Right atrium auricular region (tissue), 2 donors: ENCODE results near the gene CARS1. TPM values are rescaled to one million over a fixed set of nuclear protein-coding genes. Genes with fewer than 3 reads are reported as not detected.
A peak's percentile ranks its signal among the peaks of the same experiment; 100 is the strongest.

Experiments used
- DNase-seq: peaks from one replicate; pipeline ENCODE4 v3.0.0-alpha.2; 2019; ENCODE audit warnings: low spot score
- H3K27ac ChIP-seq, 2 donors: fragments of 200-600 bp; sonication (generic); 1 replicate in 1 of 2; 2 replicates in 1 of 2; pipeline ENCODE4 v1.5.1; 2016 to 2019
- H3K27me3 ChIP-seq, 2 donors: fragments of 200-600 bp; sonication (generic); one replicate each; pipeline versions ENCODE4 v1.5.1 to v1.6.0; 2017 to 2019
- H3K36me3 ChIP-seq: fragments of 200-600 bp; sonication (generic); one replicate; pipeline ENCODE4 v1.5.1; 2016
- H3K4me1 ChIP-seq, 2 donors: fragments of 200-600 bp; sonication (generic); one replicate each; pipeline versions ENCODE4 v1.5.1 to v1.6.0; 2017 to 2019
- H3K4me3 ChIP-seq, 2 donors: fragments of 200-600 bp; sonication (generic); 1 replicate in 1 of 2; 2 replicates in 1 of 2; pipeline ENCODE4 v1.5.1; 2017 to 2019; ENCODE audit warnings: mild to moderate bottlenecking in 1 of 2, moderate library complexity in 1 of 2
- H3K9me3 ChIP-seq, 2 donors: fragments of 200-600 bp; sonication (generic); one replicate each; pipeline ENCODE4 v1.5.1; 2019
- total RNA-seq, 2 donors: library from RNA; depleted of rRNA; stranded (reverse); fragments of >200 nt; gene quantifications; one replicate each; pipeline ENCODE4 v1.1.0, GENCODE V29; 2016
- TF ChIP-seq, protein P1 (sequence below), 2 donors: fragments of 200-600 bp; sonication (generic); IDR thresholded peaks; one replicate each; pipeline ENCODE4 v1.5.1; 2019; ENCODE audit warnings: antibody characterized with exemption in 2 of 2

Gene CARS1
- total RNA-seq, 2 donors from 2014 or later, result 12.2 to 15.3 TPM

DNA sequence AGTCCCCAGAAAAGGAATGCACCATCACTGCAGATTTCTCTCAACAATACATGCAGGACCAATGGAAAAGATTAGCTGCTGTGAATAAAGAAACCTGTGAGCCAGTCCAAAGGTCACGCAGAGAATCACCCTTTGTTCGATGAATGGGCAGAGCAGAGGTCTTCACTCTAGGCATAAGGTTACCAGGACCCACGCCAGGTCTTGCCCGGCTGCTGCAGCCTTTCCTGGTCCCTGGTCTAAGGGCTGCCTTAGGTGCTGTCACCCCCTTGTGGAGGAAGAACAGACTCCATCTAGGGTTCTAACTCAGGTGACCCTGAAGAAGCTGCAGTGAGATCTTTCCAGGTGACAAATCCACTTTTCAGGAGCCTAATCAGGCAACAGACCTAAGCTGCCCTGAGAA is 36.1 kb downstream of the CARS1 start:
- TF ChIP-seq, protein P1, sequence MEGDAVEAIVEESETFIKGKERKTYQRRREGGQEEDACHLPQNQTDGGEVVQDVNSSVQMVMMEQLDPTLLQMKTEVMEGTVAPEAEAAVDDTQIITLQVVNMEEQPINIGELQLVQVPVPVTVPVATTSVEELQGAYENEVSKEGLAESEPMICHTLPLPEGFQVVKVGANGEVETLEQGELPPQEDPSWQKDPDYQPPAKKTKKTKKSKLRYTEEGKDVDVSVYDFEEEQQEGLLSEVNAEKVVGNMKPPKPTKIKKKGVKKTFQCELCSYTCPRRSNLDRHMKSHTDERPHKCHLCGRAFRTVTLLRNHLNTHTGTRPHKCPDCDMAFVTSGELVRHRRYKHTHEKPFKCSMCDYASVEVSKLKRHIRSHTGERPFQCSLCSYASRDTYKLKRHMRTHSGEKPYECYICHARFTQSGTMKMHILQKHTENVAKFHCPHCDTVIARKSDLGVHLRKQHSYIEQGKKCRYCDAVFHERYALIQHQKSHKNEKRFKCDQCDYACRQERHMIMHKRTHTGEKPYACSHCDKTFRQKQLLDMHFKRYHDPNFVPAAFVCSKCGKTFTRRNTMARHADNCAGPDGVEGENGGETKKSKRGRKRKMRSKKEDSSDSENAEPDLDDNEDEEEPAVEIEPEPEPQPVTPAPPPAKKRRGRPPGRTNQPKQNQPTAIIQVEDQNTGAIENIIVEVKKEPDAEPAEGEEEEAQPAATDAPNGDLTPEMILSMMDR (IDR thresholded peaks at IDR 0.05), result peak; percentile 14 to 60
- no peak overlapping the region for H3K4me3 ChIP-seq
- no peak overlapping the region for H3K27ac ChIP-seq
- no peaks in the 10 kb centered on the region for H3K9me3 ChIP-seq
- no peak for DNase-seq
- H3K36me3 ChIP-seq, result peaks cover 54% of the 10 kb centered on the region
- H3K4me1 ChIP-seq, result peaks cover 0 to 11% of the 10 kb centered on the region in 2 donors
- no peaks in the 10 kb centered on the region for H3K27me3 ChIP-seq

DNA sequence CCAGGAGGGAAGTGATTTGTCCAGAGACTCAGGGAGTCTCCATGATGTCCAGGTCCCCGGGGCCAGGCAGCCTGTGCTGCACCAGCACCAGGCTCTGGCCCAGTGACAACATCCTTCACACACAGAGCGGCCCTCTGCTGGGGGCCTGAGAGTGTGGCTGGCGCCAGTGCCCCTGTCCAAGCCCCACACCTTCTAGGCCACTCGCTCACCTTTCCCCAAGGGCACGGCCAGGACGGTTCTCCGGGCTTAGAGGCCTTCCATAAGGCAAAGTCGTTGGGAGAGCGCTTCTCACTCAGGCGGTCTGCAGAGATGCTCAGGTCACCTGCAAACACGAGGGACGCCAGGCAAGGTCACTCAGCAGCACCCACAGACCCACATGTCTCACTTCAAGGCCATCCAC is 37.2 kb downstream of the CARS1 start:
- Histone ChIP-seq H3K4me3 (no peak overlapping the region), H3K27me3 (no peaks in the 10 kb centered on the region), H3K36me3 (peaks cover 55% of the 10 kb centered on the region), H3K4me1 (peaks cover 0 to 11% of the 10 kb centered on the region in 2 donors), H3K9me3 (no peaks in the 10 kb centered on the region), H3K27ac (no peak overlapping the region)
- TF ChIP-seq, protein P1 (IDR thresholded peaks at IDR 0.05), result no peak
- DNase-seq, result no peak

DNA sequence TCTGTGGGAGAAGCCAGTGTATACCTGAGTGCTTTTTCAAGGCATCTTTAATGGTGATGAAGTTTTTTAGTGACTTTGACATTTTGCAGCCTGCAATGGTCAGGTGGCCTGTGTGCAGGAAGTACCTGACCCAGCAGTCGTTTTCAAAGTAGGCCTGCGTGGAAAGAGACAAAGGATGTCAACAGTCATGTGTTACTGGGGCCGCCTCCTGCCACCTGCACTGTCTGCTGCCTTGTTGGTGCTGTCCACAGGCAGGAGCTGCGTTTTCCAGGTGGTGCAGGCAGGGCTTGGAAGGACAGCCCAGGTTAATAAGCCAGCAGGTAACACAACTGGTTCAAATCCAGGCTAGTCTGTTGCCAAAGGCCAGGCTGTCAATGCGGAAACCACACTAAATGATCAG is 38.6 kb downstream of the CARS1 start:
- TF ChIP-seq, protein P1 (IDR thresholded peaks at IDR 0.05), result no peak
- H3K9me3 ChIP-seq, result no peaks in the 10 kb centered on the region
- H3K36me3 ChIP-seq, result peaks cover 64% of the 10 kb centered on the region
- no peak overlapping the region for H3K27ac ChIP-seq
- DNase-seq, result no peak
- peaks cover 0 to 11% of the 10 kb centered on the region in 2 donors for H3K4me1 ChIP-seq
- H3K27me3 ChIP-seq, result no peaks in the 10 kb centered on the region
- H3K4me3 ChIP-seq, result no peak overlapping the region

DNA sequence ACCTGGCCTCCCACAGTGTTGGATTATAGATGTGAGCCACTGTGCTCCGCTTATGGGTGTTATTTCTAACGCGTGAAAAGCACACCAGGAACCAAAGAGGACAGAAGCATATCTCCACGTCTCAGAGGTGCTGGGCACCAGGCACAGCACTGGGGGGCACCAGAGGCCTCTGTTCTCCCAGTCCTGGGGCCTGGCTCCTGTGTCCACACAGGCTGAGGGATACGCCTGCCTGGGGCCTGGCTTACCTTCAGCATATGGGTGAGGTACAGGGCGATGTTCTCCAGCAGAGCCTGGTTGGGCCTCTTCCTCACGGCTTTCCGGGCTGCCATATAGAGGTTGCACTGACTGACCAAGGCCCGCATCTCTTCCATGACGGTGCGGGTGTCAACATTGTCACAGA is 40.4 kb downstream of the CARS1 start:
- H3K4me1 ChIP-seq, result peaks cover 0 to 5% of the 10 kb centered on the region in 2 donors
- H3K27ac ChIP-seq, result no peak overlapping the region
- H3K9me3 ChIP-seq, result no peaks in the 10 kb centered on the region
- H3K36me3 ChIP-seq, result peaks cover 76% of the 10 kb centered on the region
- TF ChIP-seq, protein P1 (IDR thresholded peaks at IDR 0.05), result no peak
- H3K4me3 ChIP-seq, result no peak overlapping the region
- DNase-seq, result no peak
- no peaks in the 10 kb centered on the region for H3K27me3 ChIP-seq

DNA sequence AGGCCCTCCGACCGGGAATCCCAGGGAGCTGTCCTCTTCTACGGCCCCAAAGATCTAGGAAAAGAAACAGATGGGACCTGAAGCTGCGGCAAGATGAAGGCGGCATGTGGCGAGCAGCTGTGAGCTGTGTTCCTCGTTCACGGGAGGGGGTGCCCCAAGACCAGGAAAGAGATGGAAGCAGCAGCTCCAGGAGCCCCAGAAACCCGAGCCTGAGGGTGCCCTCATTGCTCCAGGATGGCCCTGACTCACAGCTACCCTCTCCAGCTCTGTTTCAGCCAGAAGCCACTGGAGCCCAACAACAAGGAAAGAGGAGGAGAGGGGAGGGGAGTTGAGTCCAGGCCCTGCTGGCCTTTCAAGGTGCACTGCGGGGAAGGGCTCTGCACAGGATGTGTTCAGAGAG is 41.4 kb downstream of the CARS1 start:
- Histone ChIP-seq H3K9me3 (no peaks in the 10 kb centered on the region), H3K27me3 (no peaks in the 10 kb centered on the region), H3K4me3 (no peak overlapping the region), H3K4me1 (peaks cover 0 to 1% of the 10 kb centered on the region in 2 donors), H3K36me3 (peaks cover 83% of the 10 kb centered on the region), H3K27ac (no peak overlapping the region)
- TF ChIP-seq, protein P1 (IDR thresholded peaks at IDR 0.05), result no peak
- no peak for DNase-seq

DNA sequence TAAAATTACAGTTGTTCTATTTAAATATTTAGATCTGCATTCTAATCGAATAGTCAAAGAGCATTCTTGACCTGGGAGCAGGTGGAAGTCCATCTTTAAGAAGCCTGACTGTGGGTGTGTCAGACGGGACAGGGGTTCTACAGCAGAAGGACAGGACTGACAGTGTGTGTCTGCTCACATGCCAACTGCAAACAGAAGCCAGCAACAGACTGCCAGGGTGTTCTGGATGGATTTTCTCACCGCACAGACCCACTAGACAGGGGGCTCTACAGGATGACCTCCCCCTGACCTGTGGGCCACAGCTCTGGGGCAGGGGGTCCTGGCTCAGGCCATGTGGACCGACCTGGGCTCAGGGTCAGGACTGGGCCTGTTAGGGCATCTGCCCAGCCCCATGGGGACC is 42.3 kb downstream of the CARS1 start:
- Histone ChIP-seq H3K4me1 (no peaks in the 10 kb centered on the region), H3K27ac (no peak overlapping the region), H3K27me3 (no peaks in the 10 kb centered on the region), H3K4me3 (no peak overlapping the region), H3K36me3 (peaks cover 90% of the 10 kb centered on the region), H3K9me3 (no peaks in the 10 kb centered on the region)
- no peak for DNase-seq
- TF ChIP-seq, protein P1 (IDR thresholded peaks at IDR 0.05), result no peak
